ENCODE measurements around the gene RRP1B. TPM values are rescaled to one million over a fixed set of nuclear protein-coding genes. Genes with fewer than 3 reads are reported as not detected.
A peak's percentile ranks its signal among the peaks of the same experiment; 100 is the strongest.

The RRP1B gene
- total RNA-seq, 1 donor from 2014 or later: 45.0 TPM

- H3K4me3 Mint-ChIP-seq: peak overlapping the region; percentile 67
- H3K9me3 ChIP-seq (ENCODE audit: low read depth): no peaks in the 10 kb centered on the region
- H3K4me2 ChIP-seq: no peak overlapping the region
- H3K36me3 ChIP-seq: no peaks in the 10 kb centered on the region
- no peak overlapping the region for H3K27ac Mint-ChIP-seq
- H3F3A ChIP-seq (ENCODE audit: low read depth): peaks cover 10% of the 10 kb centered on the region
- no peak overlapping the region for H3K27ac ChIP-seq
- no peak overlapping the region for H3K4me3 ChIP-seq
- peaks cover 26% of the 10 kb centered on the region for H3K4me1 Mint-ChIP-seq
- TF ChIP-seq EZH2phosphoT487 (IDR thresholded peaks at IDR 0.05) (no peak), CTCF (IDR thresholded peaks at IDR 0.05) (no peak), EZH2 (IDR thresholded peaks at IDR 0.05) (no peak)
- peaks cover 7% of the 10 kb centered on the region for H3K27me3 Mint-ChIP-seq (ENCODE audit: insufficient read depth, low read depth)
- H3K9ac ChIP-seq: no peak overlapping the region
- peaks cover 38% of the 10 kb centered on the region for H3K79me2 ChIP-seq (ENCODE audit: low read depth)
- no peak for DNase-seq (ENCODE audit: low spot score)
- H3K4me1 ChIP-seq: peaks cover 11% of the 10 kb centered on the region
- H4K20me1 ChIP-seq (ENCODE audit: low read depth): peaks cover 18% of the 10 kb centered on the region
- no peaks in the 10 kb centered on the region for H3K27me3 ChIP-seq
- no peaks in the 10 kb centered on the region for H3K9me3 Mint-ChIP-seq
- peaks cover 12% of the 10 kb centered on the region for H3K36me3 Mint-ChIP-seq
- no peak overlapping the region for H2AFZ ChIP-seq (replicated peaks)
These were observed 1.1 kb upstream of the RRP1B start for GRCh38 chr21:43658088-43658741.

- peaks cover 7% of the 10 kb centered on the region for H3K27me3 Mint-ChIP-seq (ENCODE audit: insufficient read depth, low read depth)
- DNase-seq (ENCODE audit: low spot score): peak; percentile 25
- H3K27ac Mint-ChIP-seq: no peak overlapping the region
These were observed 608 bp upstream of the RRP1B start for GRCh38 chr21:43658769-43659135.

GRCh38 chr21:43662286-43662685, 2.9 kb downstream of the RRP1B start:
- Histone ChIP-seq H3K9me3 (ENCODE audit: low read depth) (no peaks in the 10 kb centered on the region), H3K4me3 (no peak overlapping the region), H3K27me3 (no peaks in the 10 kb centered on the region), H3K36me3 (peaks cover 3% of the 10 kb centered on the region), H2AFZ (replicated peaks) (no peak overlapping the region), H3K27ac (no peak overlapping the region), H3K9ac (no peak overlapping the region), H3F3A (ENCODE audit: low read depth) (peaks cover 10% of the 10 kb centered on the region), H3K4me1 (peaks cover 11% of the 10 kb centered on the region), H3K79me2 (ENCODE audit: low read depth) (peaks cover 78% of the 10 kb centered on the region), H4K20me1 (ENCODE audit: low read depth) (peaks cover 26% of the 10 kb centered on the region), H3K4me2 (no peak overlapping the region)
- H3K4me3 Mint-ChIP-seq: no peak overlapping the region
- peaks cover 32% of the 10 kb centered on the region for H3K36me3 Mint-ChIP-seq
- TF ChIP-seq EZH2phosphoT487 (IDR thresholded peaks at IDR 0.05): no peak
- TF ChIP-seq EZH2 (IDR thresholded peaks at IDR 0.05): no peak
- no peak for TF ChIP-seq CTCF (IDR thresholded peaks at IDR 0.05)
- peaks cover 3% of the 10 kb centered on the region for H3K27me3 Mint-ChIP-seq (ENCODE audit: insufficient read depth, low read depth)
- no peak for DNase-seq (ENCODE audit: low spot score)
- peaks cover 26% of the 10 kb centered on the region for H3K4me1 Mint-ChIP-seq
- H3K9me3 Mint-ChIP-seq: no peaks in the 10 kb centered on the region
- H3K27ac Mint-ChIP-seq: no peak overlapping the region

More at GRCh38 chr21:43658769-43659135, 608 bp upstream of the RRP1B start:
- H3K4me2 ChIP-seq: no peak overlapping the region
- H2AFZ ChIP-seq (replicated peaks): peak overlapping the region; percentile 70
- peaks cover 43% of the 10 kb centered on the region for H3K79me2 ChIP-seq (ENCODE audit: low read depth)
- peaks cover 11% of the 10 kb centered on the region for H3K4me1 ChIP-seq
- Mint-ChIP-seq H3K4me3 (peak overlapping the region; percentile 81), H3K9me3 (no peaks in the 10 kb centered on the region), H3K4me1 (peaks cover 26% of the 10 kb centered on the region), H3K36me3 (peaks cover 12% of the 10 kb centered on the region)
- TF ChIP-seq CTCF (IDR thresholded peaks at IDR 0.05): no peak
- TF ChIP-seq EZH2 (IDR thresholded peaks at IDR 0.05): no peak
- no peak for TF ChIP-seq EZH2phosphoT487 (IDR thresholded peaks at IDR 0.05)
- no peak overlapping the region for H3K9ac ChIP-seq
- no peaks in the 10 kb centered on the region for H3K27me3 ChIP-seq
- H3K36me3 ChIP-seq: peaks cover 2% of the 10 kb centered on the region
- H3K27ac ChIP-seq: no peak overlapping the region
- peaks cover 18% of the 10 kb centered on the region for H4K20me1 ChIP-seq (ENCODE audit: low read depth)
- no peaks in the 10 kb centered on the region for H3K9me3 ChIP-seq (ENCODE audit: low read depth)
- no peak overlapping the region for H3K4me3 ChIP-seq
- peaks cover 10% of the 10 kb centered on the region for H3F3A ChIP-seq (ENCODE audit: low read depth)

Data from neural progenitor cell (in vitro differentiated cells).